Activated T-helper 1 cell treated with anti-CD3 and anti-CD28 coated beads, Interleukin-2, amount 50 U/mL, for 16 hours (primary cell): Measurements from ENCODE around the gene CLCNKA.
"Not testable (repeated sequence)": the region's sequence is repeated elsewhere in the genome, so short reads cannot be mapped to it uniquely, and the experiment has no call there.

Experiments
- DNase-seq, 2 donors: peaks; one replicate each; pipeline ENCODE4 v3.0.0-alpha.2; 2020; ENCODE audit warnings: low read depth in 1 of 2, low spot score in 1 of 2

The CLCNKA gene

DNA sequence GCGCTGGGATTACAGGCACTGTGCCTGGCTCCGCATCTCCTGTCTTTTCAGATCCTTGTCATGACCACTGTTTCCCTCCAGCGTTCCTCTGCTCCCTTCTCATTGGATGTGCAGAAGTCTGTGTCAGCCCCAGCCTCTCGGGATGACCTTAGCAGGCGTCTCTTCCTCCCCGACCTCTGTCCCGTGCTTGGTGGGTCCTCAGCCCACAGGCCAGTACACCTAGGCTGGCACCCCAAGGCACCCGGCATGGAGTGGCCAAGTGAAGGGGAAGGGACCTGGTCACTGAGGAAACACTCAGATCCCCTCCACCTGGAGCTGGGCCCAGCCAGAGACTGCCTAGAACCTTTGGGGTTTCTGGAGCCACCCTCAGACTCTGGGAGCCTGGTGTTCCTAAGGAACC, 19.4 kb downstream of the CLCNKA start:
- DNase-seq = no peak

DNA sequence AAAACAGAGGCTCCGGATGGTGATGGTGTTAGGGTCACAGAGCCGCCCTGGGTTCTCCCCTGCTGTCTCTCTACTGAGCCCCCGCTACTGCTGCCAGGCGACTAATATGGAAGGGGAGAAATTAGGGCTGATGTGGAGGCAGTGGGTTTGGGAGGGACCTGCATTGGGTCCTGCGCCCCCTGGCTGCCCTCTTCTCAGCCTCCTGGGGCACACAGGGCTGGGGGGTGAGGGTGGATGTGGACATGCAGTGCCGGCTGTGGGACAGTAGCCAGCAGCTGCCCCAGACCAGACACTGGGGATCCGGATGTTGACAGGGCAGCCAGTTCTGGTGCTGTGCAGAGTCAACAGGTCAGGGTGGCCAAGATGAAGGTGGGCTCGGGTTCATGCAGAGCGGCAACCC, 20.3 kb downstream of the CLCNKA start:
- no peak for DNase-seq

DNA sequence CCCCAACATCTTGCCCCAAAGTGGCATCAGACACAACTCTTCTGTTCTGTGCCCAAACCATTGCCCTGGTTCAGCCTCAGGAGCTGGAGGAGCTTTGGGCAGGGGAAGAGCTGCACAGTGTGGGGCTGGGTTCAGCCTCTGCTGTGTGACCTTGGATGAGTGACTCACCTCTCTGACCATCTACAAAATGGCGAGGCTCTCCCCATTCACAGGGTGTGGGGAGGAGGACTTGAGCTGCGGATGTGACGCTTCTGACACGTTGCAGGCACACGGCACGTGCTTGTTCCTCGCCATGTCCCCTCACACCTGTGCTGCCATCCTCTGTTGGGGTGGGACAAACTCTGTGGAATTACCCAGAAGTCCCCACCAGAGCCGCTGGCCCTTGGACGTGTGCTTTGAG, 20.8 kb downstream of the CLCNKA start:
- not testable (repeated sequence) for DNase-seq

DNA sequence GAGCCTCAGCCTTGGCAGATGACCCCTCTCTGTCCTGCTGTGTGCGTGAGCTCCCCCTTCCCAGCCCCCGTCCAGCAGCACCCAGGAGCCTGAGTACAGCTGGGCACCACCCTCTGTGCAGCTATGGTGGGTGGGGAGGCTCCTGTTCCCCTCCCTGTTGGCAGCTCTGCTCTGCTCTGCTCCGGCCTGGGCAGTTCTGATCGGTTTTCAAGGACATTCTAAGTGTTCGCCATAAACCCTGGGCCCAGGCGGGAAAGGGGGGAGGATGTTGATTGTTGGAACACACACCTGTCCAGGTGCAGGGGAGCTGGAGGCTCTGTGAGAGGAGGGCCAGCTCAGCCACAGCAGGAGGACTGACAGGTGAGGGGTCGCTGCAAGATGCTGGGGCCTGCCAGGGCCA, 21.7 kb downstream of the CLCNKA start, which contains the start of gene CLCNKB:
TSS of gene CLCNKB (plus strand) at position 262 of the 400 bp plus-strand sequence. CDS start 711 bp downstream, outside the sequence.
- DNase-seq = no peak

DNA sequence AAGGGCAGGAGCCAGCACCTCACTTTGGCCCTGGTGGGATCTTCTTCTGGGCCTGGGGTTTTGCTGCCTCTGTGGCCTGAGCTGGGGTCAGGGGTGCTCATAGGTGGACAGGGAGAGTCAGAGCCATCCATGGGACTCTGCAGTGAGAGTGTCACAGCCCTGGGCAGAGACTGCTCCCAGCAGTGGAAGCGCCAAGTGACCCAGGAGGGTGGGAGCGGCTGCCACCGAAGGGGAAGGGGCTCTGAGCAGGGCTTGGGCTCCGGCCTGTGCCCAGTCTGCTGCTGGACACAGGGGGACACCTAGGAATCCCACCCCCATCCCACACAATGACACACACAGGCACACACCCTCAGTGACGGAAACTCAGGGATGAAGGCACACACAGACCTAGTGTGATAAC, 22.1 kb downstream of the CLCNKA start:
- no peak for DNase-seq

DNA sequence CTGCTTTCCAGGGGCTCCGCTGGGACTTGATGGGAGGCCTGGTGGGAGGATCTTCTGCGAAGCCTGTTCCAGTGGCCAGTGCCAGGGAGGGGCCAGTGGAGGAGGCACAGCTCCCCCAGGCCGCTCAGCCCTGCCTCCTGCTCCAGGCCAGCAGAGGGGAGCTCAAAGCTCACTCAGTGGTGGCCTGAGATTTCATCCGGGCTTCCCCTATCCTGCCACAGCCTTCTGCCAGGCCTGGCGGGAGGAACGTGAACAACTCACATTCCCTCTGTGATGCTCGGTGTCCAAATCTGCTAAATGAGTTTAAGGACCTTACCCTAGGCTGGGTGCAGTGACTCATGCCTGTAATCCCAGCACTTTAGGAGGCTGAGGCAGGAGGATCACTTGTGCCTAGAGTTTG, 25.0 kb downstream of the CLCNKA start:
- no peak for DNase-seq

DNA sequence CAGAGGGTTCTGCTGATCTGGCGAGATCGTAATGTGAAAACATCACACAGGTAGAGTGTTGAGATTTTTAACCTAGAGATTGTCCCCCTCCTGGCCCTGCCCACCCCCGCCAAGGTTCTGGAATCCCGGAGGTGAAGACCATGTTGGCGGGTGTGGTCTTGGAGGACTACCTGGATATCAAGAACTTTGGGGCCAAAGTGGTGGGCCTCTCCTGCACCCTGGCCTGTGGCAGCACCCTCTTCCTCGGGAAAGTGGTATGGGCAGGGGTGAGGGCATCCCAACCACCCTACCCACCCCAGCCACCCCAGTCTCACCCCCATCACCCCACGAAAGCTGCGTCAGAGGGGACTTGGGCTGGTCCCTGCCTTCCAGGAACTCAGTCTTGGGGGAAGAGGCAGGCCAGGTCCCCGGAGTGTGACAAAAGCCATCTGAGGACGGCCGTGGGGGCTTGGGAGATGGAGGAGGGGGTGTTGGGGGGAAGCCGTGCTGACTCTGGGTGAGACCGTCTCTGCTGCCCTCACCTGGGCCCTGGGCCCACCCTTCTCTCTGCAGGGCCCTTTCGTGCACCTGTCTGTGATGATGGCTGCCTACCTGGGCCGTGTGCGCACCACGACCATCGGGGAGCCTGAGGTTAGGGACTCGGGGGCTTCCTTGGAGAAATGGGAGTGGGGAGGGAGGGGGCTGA, 26.1 kb downstream of the CLCNKA start:
- no peak for DNase-seq

DNA sequence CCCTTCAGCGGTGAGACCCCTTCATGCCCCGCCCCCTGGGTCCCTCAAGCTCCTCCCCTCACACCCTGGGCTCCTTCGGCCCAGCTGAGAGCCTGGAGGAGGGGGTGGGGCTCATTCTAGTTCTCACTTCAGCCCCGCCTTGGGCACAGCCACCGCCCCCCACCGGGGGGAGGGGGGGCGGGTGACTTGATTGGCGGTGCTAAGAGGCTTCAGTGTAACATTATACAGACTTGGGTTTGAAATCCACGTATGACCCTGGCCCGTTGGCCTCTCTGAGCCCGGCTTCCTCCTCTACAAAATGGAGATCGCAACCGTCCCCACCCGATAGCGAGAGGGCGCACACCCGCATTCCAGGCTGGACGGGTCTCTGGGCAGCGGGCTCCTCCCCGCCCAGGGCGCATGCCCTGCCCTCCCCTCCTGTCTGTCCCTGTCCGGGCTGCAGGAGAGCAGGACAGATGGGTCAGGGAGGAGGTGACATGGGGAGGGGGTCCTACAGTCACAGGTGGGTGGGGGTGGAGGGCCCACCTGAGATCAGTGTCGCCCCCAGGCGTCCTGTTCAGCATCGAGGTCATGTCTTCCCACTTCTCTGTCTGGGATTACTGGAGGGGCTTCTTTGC, 26.8 kb downstream of the CLCNKA start:
- DNase-seq = no peak

DNA sequence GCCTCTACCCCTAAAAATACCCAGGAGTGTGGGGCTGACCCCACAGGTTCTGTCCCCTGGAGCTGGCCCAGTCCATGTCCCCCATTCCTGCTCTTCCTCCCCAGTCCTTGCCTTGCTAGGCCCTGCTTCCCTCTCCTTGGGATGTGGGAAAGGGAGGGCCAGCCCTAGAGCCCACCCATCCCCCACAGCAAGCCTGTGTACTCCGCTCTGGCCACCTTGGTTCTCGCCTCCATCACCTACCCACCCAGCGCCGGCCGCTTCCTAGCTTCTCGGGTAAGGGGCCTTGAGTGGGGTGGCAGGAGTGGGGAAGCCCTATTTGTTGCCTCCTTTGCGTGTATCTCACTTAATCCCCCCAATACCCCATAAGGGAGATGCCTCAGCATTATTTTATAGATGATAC, 28.5 kb downstream of the CLCNKA start:
- no peak for DNase-seq

DNA sequence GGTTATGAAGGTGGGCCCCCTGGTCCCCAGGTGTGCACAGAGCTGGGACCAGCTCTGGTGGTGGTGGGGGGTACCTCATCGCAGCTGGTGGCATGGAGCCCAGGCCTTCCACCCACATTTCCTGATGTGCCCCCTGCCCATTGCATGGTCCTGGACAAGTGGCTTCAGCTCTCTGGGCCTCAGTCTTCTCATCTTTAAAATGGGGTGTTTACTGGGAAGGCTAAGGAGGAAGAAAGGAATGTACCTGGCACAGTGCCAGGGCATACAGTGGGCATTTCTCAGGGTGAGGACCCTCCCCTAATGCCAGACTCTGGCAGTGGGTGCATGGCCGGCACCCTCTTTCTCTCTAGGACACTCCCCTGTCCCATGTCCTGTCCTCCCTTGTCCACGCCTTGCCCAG, 29.2 kb downstream of the CLCNKA start:
- no peak for DNase-seq

DNA sequence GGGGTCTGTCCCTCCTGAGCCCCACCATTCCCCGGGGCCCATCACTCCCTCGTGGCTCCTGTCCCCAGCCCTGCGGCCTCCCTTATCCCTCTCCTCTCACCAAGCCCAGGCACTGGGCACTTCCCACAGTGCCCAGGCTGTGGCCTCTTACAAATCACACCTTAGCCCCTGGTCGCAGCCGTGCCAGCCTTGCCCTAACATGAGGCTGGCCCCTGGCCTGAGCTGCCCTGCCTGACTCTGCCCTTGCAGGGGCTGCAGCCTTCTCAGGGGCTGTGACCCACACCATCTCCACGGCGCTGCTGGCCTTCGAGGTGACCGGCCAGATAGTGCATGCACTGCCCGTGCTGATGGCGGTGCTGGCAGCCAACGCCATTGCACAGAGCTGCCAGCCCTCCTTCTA, 30.1 kb downstream of the CLCNKA start:
- DNase-seq = not testable (repeated sequence)

DNA sequence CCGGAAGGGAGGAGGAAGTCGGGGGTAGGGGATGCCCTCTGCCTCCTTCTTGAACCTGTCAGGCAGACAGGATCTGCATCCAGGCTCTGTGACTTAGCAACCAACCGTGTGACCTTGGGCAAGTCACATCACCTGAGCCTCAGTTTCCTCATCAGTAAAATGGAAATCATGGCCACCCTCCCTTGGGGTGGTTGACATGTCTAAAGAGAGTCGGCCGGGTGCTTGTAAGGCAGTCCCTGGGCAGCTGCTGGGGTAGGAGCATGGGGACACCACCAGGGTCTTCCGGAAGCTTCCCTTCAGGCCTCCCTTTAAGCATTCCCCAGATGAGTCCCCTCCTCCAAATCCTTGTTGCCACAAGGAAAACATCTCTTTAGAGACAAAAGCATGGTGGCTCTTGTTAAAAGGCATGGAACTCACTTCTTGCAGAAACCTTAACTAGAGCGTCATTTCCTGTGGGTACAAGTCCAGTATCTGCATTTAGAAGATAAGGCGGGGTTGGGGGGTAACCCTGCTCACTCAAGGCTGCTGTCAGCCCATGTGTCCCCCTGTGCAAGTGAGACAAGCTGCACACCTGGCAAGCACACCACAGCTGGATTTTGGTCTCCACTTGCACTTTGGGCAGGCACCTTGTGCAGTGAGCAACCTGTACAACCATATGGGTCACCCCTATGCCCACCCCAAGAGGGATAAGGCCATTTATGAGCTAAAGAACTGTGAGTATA, 32.1 kb downstream of the CLCNKA start:
- DNase-seq = no peak

DNA sequence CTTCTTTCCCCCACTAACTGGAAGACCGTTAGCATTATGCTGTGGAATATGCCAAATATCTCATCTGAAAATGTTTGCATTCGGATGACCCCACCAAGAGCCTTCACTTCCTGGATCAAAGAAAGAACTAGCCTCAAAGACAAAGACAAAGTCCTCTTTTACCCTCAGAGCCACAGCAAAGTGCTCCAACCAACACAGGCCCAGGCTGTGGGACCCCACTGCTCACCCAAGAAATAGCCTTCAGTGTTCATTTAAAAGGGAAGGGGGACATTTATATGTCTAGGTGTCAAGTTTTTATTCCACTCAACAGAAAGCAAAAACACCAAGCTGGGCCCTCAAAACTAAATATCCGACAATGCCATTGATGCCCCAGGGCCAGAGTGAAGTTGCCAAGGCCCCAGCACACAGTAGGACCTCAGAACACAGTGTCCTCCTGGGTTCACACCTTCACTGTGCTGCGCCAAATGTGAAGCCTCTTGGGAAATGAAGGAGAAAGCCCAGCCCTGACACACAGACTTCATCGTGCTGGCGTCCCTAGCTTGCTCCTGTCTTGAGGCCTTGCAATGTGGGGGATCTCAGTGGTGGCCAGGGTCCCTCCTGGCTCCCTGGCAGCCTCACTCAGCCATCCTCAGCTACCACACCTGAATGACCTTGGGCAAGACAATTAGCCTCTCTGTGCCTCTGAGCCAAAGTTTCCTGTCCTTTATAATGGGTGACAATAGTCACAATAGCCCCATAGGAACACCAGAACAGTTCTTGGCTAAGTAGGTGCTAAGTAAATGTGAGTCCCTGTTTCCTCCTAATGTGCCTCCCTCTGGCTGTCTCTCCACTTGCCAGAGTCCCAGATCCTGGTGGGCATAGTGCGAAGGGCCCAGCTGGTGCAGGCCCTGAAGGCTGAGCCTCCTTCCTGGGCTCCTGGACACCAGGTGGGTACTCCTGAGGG, 33.0 kb downstream of the CLCNKA start:
- no peak for DNase-seq

DNA sequence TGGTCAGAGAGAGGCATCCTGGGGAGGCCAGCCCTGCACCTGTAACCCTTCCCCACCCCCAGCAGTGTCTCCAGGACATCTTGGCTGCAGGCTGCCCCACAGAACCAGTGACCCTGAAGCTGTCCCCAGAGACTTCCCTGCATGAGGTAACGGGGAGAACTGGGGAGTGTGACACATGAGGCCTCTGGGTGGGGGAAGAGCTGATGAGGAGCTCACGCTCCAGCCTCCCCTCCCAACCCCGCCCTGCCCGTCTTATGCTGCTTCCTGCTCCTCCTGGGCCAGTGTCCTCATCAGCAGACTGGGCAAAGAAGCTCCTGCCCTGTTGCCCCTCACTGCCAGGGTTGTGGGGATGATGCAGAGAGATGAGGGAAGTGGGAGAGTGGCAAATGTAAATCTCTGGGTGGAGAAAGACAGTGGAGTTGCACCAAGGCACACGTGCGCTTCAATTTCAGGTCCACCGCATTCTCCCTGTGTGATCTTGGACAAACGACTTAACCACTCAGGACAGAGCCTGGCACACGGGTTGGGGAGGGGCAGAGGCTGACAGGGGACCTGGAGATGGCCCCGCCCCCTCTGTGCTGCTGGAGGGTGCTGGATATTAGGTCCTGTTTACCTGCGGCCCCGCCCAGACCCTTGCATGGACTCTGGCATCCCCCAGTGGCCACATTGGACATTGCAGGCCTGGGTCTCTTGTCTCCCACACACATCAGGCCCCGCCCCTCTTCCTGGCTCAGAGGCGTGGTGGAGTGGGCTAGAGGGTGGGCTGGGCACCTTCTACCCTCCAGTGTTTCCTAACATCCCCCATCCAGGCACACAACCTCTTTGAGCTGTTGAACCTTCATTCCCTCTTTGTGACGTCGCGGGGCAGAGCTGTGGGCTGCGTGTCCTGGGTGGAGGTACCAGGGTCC, 34.0 kb downstream of the CLCNKA start:
- peak; percentile 42 to 70 for DNase-seq

DNA sequence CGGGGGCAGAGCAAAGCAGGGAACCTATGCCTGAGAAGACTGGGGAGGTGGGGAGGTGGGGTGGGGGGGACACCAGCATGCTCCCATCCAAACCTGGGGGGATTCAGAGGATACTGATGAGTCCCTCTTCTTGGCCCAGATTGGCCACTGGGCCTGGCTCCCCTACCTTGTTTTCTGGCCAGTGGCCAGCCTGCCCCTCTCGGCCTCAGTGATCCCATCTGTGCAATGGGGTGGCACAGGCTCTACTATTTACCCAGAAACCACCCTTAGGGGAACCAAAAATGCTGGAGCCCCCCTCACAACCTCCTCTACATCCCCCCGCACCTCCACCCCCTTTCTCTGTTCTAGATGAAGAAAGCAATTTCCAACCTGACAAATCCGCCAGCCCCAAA, 34.7 kb downstream of the CLCNKA start:
- not testable (repeated sequence) for DNase-seq

DNA sequence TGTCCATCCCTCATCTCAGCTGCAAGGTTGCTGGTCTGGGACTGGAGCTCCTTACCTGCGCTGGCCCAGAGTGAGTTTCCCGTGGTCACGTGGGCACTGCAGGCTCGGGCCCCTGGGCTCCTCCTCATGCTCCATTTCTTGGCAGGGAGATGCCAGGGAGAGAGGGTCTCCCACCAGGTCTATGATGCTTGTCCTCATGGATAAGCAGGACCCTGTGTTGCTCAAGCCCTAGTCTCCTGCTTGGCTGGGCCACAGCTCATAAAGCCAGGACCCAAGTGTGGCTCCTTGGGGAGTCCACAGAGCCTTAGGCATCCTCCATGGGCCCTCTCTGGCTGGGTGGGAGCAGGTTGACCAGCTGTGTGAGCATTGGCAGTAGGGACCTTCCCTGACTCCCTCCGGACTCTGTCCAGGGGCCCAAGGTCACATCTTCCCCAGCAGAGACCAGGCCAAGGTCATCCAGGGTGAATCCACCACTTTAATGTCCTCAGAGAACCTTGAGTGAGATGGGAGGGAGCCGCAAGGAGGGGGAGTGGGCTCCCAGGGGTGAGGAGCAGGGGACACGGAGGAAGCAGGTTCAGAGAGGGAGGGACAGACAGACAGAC, 35.6 kb downstream of the CLCNKA start:
- not testable (repeated sequence) for DNase-seq

DNA sequence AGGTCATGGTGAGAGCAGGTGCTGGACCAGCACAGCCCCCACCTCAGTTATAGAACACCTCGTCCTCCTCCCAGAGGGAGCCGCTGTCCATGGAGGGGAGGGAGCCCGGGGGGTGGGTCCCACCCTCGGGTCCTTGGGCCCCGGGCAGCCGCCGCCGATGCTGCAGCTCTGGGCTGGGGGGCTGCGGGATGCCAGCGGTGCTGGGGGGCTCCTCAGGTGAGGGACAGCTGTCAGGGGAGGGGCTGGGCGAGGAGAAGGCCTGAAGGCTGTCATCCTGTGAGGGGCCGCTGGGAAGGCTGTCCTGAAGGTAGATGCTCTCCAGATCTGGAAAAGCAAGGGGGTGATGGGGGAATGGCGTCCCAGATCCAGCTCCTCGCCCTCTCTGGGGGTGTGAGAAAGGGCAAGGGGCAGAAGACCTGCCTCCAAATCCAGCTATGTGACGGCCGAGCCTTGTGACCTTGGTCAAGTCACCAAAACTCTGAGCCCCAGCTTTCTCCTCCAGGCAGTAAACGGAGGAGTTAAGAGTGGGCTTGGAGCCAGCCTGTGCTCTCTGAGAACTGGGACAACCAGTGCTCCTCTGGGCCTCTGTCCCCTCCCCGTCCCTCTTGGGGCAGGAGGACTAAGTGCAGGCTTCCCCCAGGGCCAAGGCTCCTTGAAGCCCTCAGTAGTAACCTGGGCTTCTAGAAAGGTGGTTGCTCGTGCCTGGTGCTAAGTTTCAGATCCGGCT, 36.7 kb downstream of the CLCNKA start:
- not testable (repeated sequence) for DNase-seq

DNA sequence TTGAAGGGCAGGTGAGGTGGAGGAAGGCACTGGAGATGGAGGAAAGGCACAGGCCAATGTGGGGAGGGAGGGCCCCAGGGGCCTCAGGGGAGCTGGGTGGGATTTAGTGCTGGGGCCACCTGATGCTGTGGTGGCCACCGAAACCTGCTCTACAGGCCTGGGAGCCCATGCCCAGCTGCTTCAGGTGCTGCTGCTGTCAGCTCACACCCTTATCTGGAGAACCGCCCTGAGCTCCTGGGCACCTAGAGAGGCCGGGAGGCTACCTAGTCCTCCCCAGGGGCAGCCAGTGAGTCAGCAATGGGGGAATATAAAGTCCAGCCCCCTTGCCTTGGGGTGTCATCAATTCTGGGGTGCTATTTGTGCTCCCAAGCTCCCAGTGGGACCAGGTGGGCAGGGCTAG, 39.4 kb downstream of the CLCNKA start:
- no peak for DNase-seq
